ENCODE results near the gene SPATA45.
"Not testable (repeated sequence)": the region's sequence is repeated elsewhere in the genome, so short reads cannot be mapped to it uniquely, and the experiment has no call there.

Gene SPATA45

GRCh38 chr1:212852105-212852688 is 4.7 kb upstream of the SPATA45 start:
- no peak for TF ChIP-seq EZH2phosphoT487 (IDR thresholded peaks at IDR 0.05; ENCODE audit: borderline replicate concordance, low read length)
- no peak for TF ChIP-seq CTCF (IDR thresholded peaks at IDR 0.05; ENCODE audit: low read depth, low read length, poor library complexity, severe bottlenecking)
- Histone ChIP-seq H3F3A (ENCODE audit: control insufficient read depth, insufficient read depth) (no peaks in the 10 kb centered on the region), H3K79me2 (ENCODE audit: control insufficient read depth, low read length) (peaks cover 19% of the 10 kb centered on the region), H3K27ac (ENCODE audit: low read depth, low read length) (no peak overlapping the region), H3K9me3 (ENCODE audit: control insufficient read depth, insufficient read depth, low read length) (no peaks in the 10 kb centered on the region), H4K20me1 (ENCODE audit: control insufficient read depth, insufficient read depth, low read depth, low read length) (no peaks in the 10 kb centered on the region), H3K4me2 (ENCODE audit: low read length) (no peak overlapping the region), H3K4me3 (ENCODE audit: low read length) (no peak overlapping the region), H3K9me2 (replicated peaks; ENCODE audit: control insufficient read depth, low read length) (no peaks in the 10 kb centered on the region), H3K36me3 (ENCODE audit: control insufficient read depth, low read length) (no peaks in the 10 kb centered on the region), H3K27me3 (ENCODE audit: control insufficient read depth, low read length) (no peaks in the 10 kb centered on the region), H3K4me1 (ENCODE audit: control insufficient read depth, low read length) (peaks cover 8% of the 10 kb centered on the region)

- not testable (repeated sequence) for H3K27me3 ChIP-seq (ENCODE audit: control insufficient read depth, low read length); H3K4me2 ChIP-seq (ENCODE audit: low read length); H3K79me2 ChIP-seq (ENCODE audit: control insufficient read depth, low read length); H3K4me1 ChIP-seq (ENCODE audit: control insufficient read depth, low read length); H3K9me2 ChIP-seq (replicated peaks; ENCODE audit: control insufficient read depth, low read length); H3K36me3 ChIP-seq (ENCODE audit: control insufficient read depth, low read length); H4K20me1 ChIP-seq (ENCODE audit: control insufficient read depth, insufficient read depth, low read depth, low read length); H3K9me3 ChIP-seq (ENCODE audit: control insufficient read depth, insufficient read depth, low read length); H3K4me3 ChIP-seq (ENCODE audit: low read length); H3F3A ChIP-seq (ENCODE audit: control insufficient read depth, insufficient read depth); H3K27ac ChIP-seq (ENCODE audit: low read depth, low read length)
Observed at GRCh38 chr1:212844521-212844920, 2.9 kb downstream of the SPATA45 start.

GRCh38 chr1:212838145-212838544 is 9.3 kb downstream of the SPATA45 start:
- H3K4me3 ChIP-seq (ENCODE audit: low read length): no peak overlapping the region
- TF ChIP-seq EZH2phosphoT487 (IDR thresholded peaks at IDR 0.05; ENCODE audit: borderline replicate concordance, low read length) (no peak), CTCF (IDR thresholded peaks at IDR 0.05; ENCODE audit: low read depth, low read length, poor library complexity, severe bottlenecking) (no peak)
- H4K20me1 ChIP-seq (ENCODE audit: control insufficient read depth, insufficient read depth, low read depth, low read length): no peaks in the 10 kb centered on the region
- no peak overlapping the region for H3K27ac ChIP-seq (ENCODE audit: low read depth, low read length)
- H3K79me2 ChIP-seq (ENCODE audit: control insufficient read depth, low read length): no peaks in the 10 kb centered on the region
- no peaks in the 10 kb centered on the region for H3K27me3 ChIP-seq (ENCODE audit: control insufficient read depth, low read length)
- no peaks in the 10 kb centered on the region for H3K4me1 ChIP-seq (ENCODE audit: control insufficient read depth, low read length)
- no peaks in the 10 kb centered on the region for H3F3A ChIP-seq (ENCODE audit: control insufficient read depth, insufficient read depth)
- H3K9me2 ChIP-seq (replicated peaks; ENCODE audit: control insufficient read depth, low read length): no peaks in the 10 kb centered on the region
- no peak overlapping the region for H3K4me2 ChIP-seq (ENCODE audit: low read length)
- no peaks in the 10 kb centered on the region for H3K36me3 ChIP-seq (ENCODE audit: control insufficient read depth, low read length)
- no peaks in the 10 kb centered on the region for H3K9me3 ChIP-seq (ENCODE audit: control insufficient read depth, insufficient read depth, low read length)

- H3K4me3 ChIP-seq (ENCODE audit: low read length); H3K4me2 ChIP-seq (ENCODE audit: low read length); H3K9me2 ChIP-seq (replicated peaks; ENCODE audit: control insufficient read depth, low read length); H3K27me3 ChIP-seq (ENCODE audit: control insufficient read depth, low read length); H3F3A ChIP-seq (ENCODE audit: control insufficient read depth, insufficient read depth); H3K36me3 ChIP-seq (ENCODE audit: control insufficient read depth, low read length); H3K4me1 ChIP-seq (ENCODE audit: control insufficient read depth, low read length); H4K20me1 ChIP-seq (ENCODE audit: control insufficient read depth, insufficient read depth, low read depth, low read length); H3K9me3 ChIP-seq (ENCODE audit: control insufficient read depth, insufficient read depth, low read length); H3K27ac ChIP-seq (ENCODE audit: low read depth, low read length); H3K79me2 ChIP-seq (ENCODE audit: control insufficient read depth, low read length): not testable (repeated sequence)
Observed at GRCh38 chr1:212833211-212834207, 13.9 kb downstream of the SPATA45 start.
